ENCODE results near the gene FDX1. TPM values are rescaled to one million over a fixed set of nuclear protein-coding genes. Genes with fewer than 3 reads are reported as not detected.
A peak's percentile ranks its signal among the peaks of the same experiment; 100 is the strongest.

Gene FDX1
- total RNA-seq, 1 donor from 2014 or later, result 9.1 TPM

DNA sequence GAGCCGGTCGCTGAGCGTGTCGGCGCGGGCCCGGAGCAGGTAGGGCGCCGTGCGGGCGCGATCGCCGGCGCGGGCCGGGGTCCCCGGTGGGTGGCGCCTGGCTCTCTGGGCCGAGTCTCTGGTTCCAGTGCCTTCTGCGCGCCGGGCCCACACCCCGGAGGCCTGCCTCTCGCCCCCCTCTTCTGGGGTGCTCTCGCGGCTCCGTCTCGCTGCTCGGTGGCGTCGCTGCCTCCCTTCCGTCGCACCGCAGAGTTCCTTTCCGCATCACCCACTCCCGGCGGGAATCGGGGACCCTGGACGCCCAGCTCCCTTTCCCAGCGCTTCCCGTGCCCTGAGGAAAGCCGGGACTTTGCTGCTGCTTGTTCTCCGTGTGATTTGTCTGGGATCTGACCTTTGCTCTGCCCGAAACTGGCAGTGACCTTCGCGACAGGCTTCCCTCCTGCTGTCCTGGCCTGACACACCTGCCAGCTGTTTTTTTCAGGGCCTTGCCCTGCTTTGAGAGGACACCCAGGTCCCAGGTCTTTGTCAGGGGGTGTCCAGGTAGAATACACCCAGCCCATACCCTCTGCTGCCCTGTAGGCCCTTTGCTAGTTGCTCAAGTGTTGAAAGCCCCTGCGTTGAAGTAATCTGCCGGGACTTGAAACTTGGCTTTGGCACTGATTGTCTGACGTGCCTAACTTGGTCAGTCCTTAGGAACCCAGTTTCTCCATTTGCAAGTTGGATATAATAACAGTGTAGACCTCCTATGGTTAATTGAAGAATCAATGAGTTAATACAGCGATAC lies 711 bp downstream of the FDX1 start:
- DNase-seq (ENCODE audit: extremely low spot score in 2 of 2), result no peak
- Histone ChIP-seq H3K9me3 (no peaks in the 10 kb centered on the region), H3K36me3 (no peaks in the 10 kb centered on the region), H3K27me3 (no peaks in the 10 kb centered on the region), H3K4me3 (peak overlapping the region; percentile 80 to 89), H3K27ac (peak overlapping the region; percentile 81), H3K4me1 (peaks cover 39% of the 10 kb centered on the region)
- intact Hi-C loops (cut with DNase I), result loop anchor here (5.0 kb wide), 1 partner anchor 228 kb away; no protein-coding TSS in a partner anchor
- TF ChIP-seq POLR2AphosphoS5 (IDR thresholded peaks at IDR 0.05; ENCODE audit: insufficient read depth in 1 of 2, low read depth in 1 of 2) (no peak), POLR2A (IDR thresholded peaks at IDR 0.05) (no peak)
- TF ChIP-seq, protein P1, sequence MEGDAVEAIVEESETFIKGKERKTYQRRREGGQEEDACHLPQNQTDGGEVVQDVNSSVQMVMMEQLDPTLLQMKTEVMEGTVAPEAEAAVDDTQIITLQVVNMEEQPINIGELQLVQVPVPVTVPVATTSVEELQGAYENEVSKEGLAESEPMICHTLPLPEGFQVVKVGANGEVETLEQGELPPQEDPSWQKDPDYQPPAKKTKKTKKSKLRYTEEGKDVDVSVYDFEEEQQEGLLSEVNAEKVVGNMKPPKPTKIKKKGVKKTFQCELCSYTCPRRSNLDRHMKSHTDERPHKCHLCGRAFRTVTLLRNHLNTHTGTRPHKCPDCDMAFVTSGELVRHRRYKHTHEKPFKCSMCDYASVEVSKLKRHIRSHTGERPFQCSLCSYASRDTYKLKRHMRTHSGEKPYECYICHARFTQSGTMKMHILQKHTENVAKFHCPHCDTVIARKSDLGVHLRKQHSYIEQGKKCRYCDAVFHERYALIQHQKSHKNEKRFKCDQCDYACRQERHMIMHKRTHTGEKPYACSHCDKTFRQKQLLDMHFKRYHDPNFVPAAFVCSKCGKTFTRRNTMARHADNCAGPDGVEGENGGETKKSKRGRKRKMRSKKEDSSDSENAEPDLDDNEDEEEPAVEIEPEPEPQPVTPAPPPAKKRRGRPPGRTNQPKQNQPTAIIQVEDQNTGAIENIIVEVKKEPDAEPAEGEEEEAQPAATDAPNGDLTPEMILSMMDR (IDR thresholded peaks at IDR 0.05), result no peak

DNA sequence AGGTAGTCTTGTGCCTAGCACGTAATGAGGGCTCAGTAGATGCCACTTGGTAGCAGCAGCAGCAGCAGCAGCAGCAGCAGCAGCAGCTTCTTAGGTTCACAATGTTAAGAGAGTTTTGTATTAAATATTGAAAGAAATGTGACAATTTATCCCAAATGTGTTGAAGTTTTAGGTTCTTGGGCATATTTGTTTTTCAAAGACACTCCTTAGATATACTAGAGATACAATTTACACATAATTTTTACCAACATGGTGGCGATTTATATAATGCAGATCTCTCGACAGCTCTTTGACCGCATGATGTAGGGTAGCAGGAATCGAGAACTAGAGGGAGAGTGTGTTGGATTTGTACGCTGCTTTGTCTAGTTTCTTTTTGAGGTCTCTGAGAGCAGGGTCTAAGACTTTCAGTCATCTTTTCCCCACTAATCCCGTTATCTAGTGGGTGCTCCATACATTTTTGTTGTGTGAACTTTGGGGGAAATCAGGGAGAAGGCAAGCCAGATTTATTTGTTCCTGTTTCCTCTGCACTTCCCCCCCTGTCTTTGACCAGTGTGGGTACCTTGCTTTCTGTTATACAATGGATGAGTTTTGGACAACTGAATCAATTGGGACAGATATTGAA lies 1.4 kb downstream of the FDX1 start:
- DNase-seq (ENCODE audit: extremely low spot score in 2 of 2), result no peak
- H3K27ac ChIP-seq, result peak overlapping the region; percentile 81
- no peak for TF ChIP-seq POLR2A (IDR thresholded peaks at IDR 0.05)
- no peak for TF ChIP-seq POLR2AphosphoS5 (IDR thresholded peaks at IDR 0.05; ENCODE audit: insufficient read depth in 1 of 2, low read depth in 1 of 2)
- intact Hi-C loops (cut with DNase I), result loop anchor here (5.0 kb wide), 1 partner anchor 229 kb away; no protein-coding TSS in a partner anchor
- peak overlapping the region; percentile 80 to 89 for H3K4me3 ChIP-seq
- no peaks in the 10 kb centered on the region for H3K36me3 ChIP-seq
- peaks cover 41% of the 10 kb centered on the region for H3K4me1 ChIP-seq
- H3K9me3 ChIP-seq, result no peaks in the 10 kb centered on the region
- no peaks in the 10 kb centered on the region for H3K27me3 ChIP-seq

GRCh38 chr11:110431674-110432073 lies 1.9 kb downstream of the FDX1 start:
- Histone ChIP-seq H3K9me3 (no peaks in the 10 kb centered on the region), H3K4me3 (peak overlapping the region in 1 of 2 donors; percentile 80), H3K27ac (no peak overlapping the region), H3K4me1 (peaks cover 46% of the 10 kb centered on the region), H3K36me3 (no peaks in the 10 kb centered on the region), H3K27me3 (no peaks in the 10 kb centered on the region)
- no peak for DNase-seq (ENCODE audit: extremely low spot score in 2 of 2)
- TF ChIP-seq, protein P1 (IDR thresholded peaks at IDR 0.05), result no peak
- TF ChIP-seq POLR2AphosphoS5 (IDR thresholded peaks at IDR 0.05; ENCODE audit: insufficient read depth in 1 of 2, low read depth in 1 of 2), result no peak
- no peak for TF ChIP-seq POLR2A (IDR thresholded peaks at IDR 0.05)
- intact Hi-C loops (cut with DNase I), result loop anchor here (5.0 kb wide), 1 partner anchor 229 kb away; no protein-coding TSS in a partner anchor

DNA sequence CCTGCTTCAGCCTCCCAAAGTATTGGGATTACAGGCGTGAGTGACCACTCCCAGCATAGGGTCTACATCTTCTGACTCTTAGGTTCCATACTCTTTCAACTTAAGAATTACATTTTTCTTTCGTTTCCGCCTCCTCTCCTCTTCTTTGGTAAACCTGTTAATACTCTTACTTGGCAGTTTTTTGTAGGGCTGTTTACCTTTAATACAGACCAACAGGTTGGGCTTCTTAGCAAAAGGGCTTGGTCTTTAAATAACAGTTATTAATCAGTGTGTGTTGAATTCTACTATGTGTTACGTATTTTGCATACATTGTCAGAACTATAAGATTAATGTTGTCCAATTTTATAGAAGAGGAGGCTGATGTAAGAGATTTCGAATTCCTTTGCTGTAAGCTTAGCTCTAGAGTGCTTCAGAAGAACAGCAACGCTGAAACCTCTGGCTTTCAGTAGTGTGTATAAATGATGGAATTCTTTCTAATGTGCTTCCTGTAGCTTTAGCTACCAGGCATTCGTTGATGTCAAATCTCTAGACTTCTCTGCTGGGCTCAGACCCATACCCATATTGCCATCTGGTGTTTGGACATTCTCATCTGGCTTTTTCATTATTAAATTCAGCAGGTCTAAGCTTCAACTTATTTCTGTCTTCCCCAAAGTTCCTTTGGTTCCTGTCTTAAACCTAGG lies 3.1 kb downstream of the FDX1 start:
- Histone ChIP-seq H3K27ac (no peak overlapping the region), H3K36me3 (no peaks in the 10 kb centered on the region), H3K27me3 (no peaks in the 10 kb centered on the region), H3K9me3 (no peaks in the 10 kb centered on the region), H3K4me3 (no peak overlapping the region), H3K4me1 (peaks cover 52% of the 10 kb centered on the region)
- no peak for DNase-seq (ENCODE audit: extremely low spot score in 2 of 2)
- no peak for TF ChIP-seq POLR2AphosphoS5 (IDR thresholded peaks at IDR 0.05; ENCODE audit: insufficient read depth in 1 of 2, low read depth in 1 of 2)
- TF ChIP-seq, protein P1 (IDR thresholded peaks at IDR 0.05), result no peak
- no peak for TF ChIP-seq POLR2A (IDR thresholded peaks at IDR 0.05)
- intact Hi-C loops (cut with DNase I), result loop anchor here (5.0 kb wide), 1 partner anchor 231 kb away; no protein-coding TSS in a partner anchor
